ENCODE data around the gene LRWD1.

DNA sequence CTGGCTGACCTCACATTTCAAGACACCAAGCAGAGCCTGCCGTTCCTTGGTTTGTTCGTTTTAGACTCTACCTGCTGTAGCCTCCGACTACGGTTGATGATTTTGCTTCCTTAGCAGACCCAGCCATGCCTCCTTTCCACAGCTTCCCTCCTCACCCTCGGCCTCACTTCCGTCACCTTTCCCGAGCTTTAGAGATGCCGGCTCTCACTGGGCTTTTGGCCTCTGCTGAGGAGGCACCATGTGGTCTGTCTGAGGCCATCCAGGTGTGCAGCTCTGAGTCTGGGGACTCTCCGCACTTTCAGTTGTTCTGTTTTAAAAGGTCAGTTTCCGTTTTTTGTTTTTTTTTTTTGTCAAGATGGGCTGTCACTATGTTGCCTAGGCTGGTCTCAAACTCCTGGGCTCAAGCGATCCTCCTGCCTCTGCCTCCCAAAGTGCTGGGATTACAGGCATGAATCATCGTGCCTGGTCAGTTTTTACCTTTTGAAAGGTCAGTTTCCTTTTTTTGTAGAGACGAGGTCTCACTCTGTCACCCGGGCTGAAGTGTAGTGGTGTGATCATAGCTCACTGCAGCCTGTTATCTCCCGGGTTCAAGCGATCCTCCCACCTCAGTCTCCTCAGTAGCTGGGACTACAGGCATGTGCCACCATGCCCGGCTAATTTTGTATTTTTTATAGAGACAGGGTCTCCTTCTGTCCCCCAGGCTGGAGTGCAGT lies 19.7 kb upstream of the LRWD1 start:
- TF ChIP-seq, protein P1, sequence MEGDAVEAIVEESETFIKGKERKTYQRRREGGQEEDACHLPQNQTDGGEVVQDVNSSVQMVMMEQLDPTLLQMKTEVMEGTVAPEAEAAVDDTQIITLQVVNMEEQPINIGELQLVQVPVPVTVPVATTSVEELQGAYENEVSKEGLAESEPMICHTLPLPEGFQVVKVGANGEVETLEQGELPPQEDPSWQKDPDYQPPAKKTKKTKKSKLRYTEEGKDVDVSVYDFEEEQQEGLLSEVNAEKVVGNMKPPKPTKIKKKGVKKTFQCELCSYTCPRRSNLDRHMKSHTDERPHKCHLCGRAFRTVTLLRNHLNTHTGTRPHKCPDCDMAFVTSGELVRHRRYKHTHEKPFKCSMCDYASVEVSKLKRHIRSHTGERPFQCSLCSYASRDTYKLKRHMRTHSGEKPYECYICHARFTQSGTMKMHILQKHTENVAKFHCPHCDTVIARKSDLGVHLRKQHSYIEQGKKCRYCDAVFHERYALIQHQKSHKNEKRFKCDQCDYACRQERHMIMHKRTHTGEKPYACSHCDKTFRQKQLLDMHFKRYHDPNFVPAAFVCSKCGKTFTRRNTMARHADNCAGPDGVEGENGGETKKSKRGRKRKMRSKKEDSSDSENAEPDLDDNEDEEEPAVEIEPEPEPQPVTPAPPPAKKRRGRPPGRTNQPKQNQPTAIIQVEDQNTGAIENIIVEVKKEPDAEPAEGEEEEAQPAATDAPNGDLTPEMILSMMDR (IDR thresholded peaks at IDR 0.05; ENCODE audit: borderline replicate concordance, extremely low read depth, low read length, poor library complexity, severe bottlenecking), result no peak
- TF ChIP-seq EZH2 (IDR thresholded peaks at IDR 0.05; ENCODE audit: borderline replicate concordance, low read depth, low read length, severe bottlenecking), result no peak
